ENCODE results near the gene CLIC5. TPM values are rescaled to one million over a fixed set of nuclear protein-coding genes. Genes with fewer than 3 reads are reported as not detected.

Gene CLIC5
- total RNA-seq, 1 donor from 2014 or later = 134 TPM

GRCh38 chr6:46010771-46011170 is 4.9 kb downstream of the CLIC5 start:
- no peak for DNase-seq
- intact Hi-C loops (cut with DNase I) = no loop called here
- peak overlapping the region; percentile 69 for H3K27ac ChIP-seq
- no peak for ATAC-seq
- H3K27me3 ChIP-seq (ENCODE audit: low read depth) = peaks cover 10% of the 10 kb centered on the region
- H3K9me3 ChIP-seq = no peaks in the 10 kb centered on the region
- no peak for TF ChIP-seq CTCF (IDR thresholded peaks at IDR 0.05)
- no peaks in the 10 kb centered on the region for H3K36me3 ChIP-seq
- peaks cover 27% of the 10 kb centered on the region for H3K4me1 ChIP-seq
- H3K4me3 ChIP-seq = no peak overlapping the region

DNA sequence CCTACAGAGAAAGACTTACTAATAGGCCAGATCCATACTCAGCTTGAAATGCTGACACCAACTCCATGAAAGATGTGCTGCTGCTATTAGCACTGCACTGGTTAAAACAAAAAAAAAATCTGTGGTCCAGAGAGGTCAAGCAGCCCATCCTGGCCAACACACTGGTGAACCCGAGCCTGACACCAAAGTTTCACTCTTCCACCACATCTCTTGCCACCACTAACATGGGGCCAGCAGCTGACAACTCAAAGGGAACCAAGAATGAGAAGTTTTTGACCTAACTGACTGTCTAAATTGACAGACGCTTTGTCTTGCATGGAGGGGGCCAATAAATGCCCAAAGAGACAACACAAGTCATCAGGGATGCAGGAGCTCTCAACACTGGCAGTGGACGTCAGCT is 5.4 kb downstream of the CLIC5 start:
- Histone ChIP-seq H3K9me3 (no peaks in the 10 kb centered on the region), H3K4me3 (no peak overlapping the region), H3K27ac (peak overlapping the region; percentile 69), H3K27me3 (ENCODE audit: low read depth) (peaks cover 6% of the 10 kb centered on the region), H3K4me1 (peaks cover 24% of the 10 kb centered on the region), H3K36me3 (no peaks in the 10 kb centered on the region)
- DNase-seq (no peak), ATAC-seq (no peak)
- intact Hi-C loops (cut with DNase I) = no loop called here
- TF ChIP-seq CTCF (IDR thresholded peaks at IDR 0.05) = no peak

DNA sequence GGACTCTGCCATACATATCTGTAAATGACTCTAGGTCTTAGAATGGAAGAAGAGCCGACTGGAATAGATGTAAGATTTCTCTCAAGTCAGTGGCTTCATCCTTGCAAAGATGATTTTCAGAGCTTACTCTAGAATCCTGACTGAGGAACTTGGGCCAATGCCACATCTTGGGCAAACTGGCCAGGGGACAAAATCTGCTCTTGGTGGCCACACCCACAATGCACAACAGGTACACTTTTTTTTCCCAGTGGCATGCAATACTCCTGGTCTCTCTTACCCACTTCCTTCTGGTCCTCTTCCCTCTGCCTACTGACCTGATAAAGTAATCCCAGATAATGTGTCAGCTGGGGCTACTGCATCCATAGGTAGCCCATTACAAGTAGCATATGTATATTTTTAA is 13.4 kb downstream of the CLIC5 start:
- Histone ChIP-seq H3K36me3 (no peaks in the 10 kb centered on the region), H3K4me3 (no peak overlapping the region), H3K27ac (no peak overlapping the region), H3K9me3 (no peaks in the 10 kb centered on the region), H3K27me3 (ENCODE audit: low read depth) (no peaks in the 10 kb centered on the region), H3K4me1 (no peaks in the 10 kb centered on the region)
- TF ChIP-seq CTCF (IDR thresholded peaks at IDR 0.05) = no peak
- intact Hi-C loops (cut with DNase I) = no loop called here
- DNase-seq = no peak
- peak in 1 of 2 donors; percentile 36 for ATAC-seq

GRCh38 chr6:46000905-46001304 is 14.8 kb downstream of the CLIC5 start:
- peak; percentile 37 to 44 for ATAC-seq
- intact Hi-C loops (cut with DNase I) = no loop called here
- H3K27me3 ChIP-seq (ENCODE audit: low read depth) = no peaks in the 10 kb centered on the region

DNA sequence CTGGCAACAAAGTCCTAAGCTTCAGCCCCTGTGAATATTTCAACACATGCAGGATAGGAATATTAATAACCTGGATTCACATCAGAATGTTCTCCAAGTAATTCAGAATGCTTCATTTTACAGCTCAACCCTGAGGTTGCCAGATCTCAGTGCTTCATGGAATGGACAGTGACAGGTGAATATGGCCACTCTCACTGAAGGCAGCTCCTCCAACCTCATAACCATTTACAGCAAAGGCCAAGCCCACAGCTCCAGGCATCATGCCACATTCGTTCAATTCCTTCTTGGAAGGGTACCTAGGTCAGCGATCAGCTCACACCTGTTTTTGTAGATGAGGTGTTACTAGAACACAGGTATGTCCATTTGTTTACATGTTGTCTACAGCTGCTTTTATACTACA is 17.1 kb downstream of the CLIC5 start:
- no peaks in the 10 kb centered on the region for H3K9me3 ChIP-seq
- ATAC-seq = no peak
- peak overlapping the region; percentile 44 for H3K27ac ChIP-seq
- no peaks in the 10 kb centered on the region for H3K4me1 ChIP-seq
- no peaks in the 10 kb centered on the region for H3K36me3 ChIP-seq
- DNase-seq = no peak
- no peak for TF ChIP-seq CTCF (IDR thresholded peaks at IDR 0.05)
- intact Hi-C loops (cut with DNase I) = no loop called here
- H3K4me3 ChIP-seq = no peak overlapping the region
- no peaks in the 10 kb centered on the region for H3K27me3 ChIP-seq (ENCODE audit: low read depth)

More at GRCh38 chr6:46000905-46001304, 14.8 kb downstream of the CLIC5 start:
- no peak for TF ChIP-seq CTCF (IDR thresholded peaks at IDR 0.05)
- no peaks in the 10 kb centered on the region for H3K4me1 ChIP-seq
- no peaks in the 10 kb centered on the region for H3K9me3 ChIP-seq
- peak overlapping the region; percentile 20 for H3K27ac ChIP-seq
- DNase-seq = no peak
- H3K4me3 ChIP-seq = no peak overlapping the region
- no peaks in the 10 kb centered on the region for H3K36me3 ChIP-seq
